ENCODE measurements around the gene FARS2. TPM values are rescaled to one million over a fixed set of nuclear protein-coding genes. Genes with fewer than 3 reads are reported as not detected.

The FARS2 gene
- polyA plus RNA-seq, 1 of the 3 experiments (the other 2 are of a cell fraction), result 12.5 TPM

DNA sequence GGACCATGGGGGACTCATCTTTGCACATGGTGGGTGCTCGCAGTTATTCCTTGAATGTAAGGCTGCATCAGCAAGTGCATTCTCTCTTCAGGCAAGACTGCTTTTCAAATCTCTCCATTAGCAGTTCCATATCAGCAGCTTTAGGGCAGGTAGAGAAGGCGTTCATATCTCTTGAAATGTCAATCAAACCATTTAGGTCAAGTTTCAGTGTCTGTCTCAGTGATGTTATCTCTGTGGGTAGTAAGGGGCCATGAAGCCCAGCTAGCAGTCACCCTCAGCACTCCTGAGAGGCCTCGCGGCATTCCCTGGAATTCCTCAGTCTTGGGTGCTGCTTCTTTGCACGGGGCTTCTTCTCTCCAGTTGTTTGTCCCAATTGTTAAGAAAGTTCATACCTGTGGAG is 24.2 kb downstream of the FARS2 start:
- TF ChIP-seq NRF1 (IDR thresholded peaks at IDR 0.05; ENCODE audit: low read depth, low read length), result no peak
- no peak for TF ChIP-seq SIN3A (IDR thresholded peaks at IDR 0.05; ENCODE audit: borderline replicate concordance, low read depth, low read length)
- TF ChIP-seq GABPA (IDR thresholded peaks at IDR 0.05; ENCODE audit: low read depth), result no peak
- no peak for TF ChIP-seq YY1 (IDR thresholded peaks at IDR 0.05; ENCODE audit: low read depth)
- no peak for TF ChIP-seq SMC3 (IDR thresholded peaks at IDR 0.05; ENCODE audit: low read depth, low read length)
- no peak for TF ChIP-seq TCF12 (IDR thresholded peaks at IDR 0.05)
- TF ChIP-seq TAF1 (IDR thresholded peaks at IDR 0.05; ENCODE audit: borderline replicate concordance, low read depth, low read length), result no peak
- no peak for TF ChIP-seq FOXM1 (IDR thresholded peaks at IDR 0.05; ENCODE audit: low read depth)
- TF ChIP-seq EP300 (IDR thresholded peaks at IDR 0.05; ENCODE audit: borderline replicate concordance in 1 of 2, low read depth in 1 of 2, low read length in 1 of 2), result no peak
- TF ChIP-seq, protein P1, sequence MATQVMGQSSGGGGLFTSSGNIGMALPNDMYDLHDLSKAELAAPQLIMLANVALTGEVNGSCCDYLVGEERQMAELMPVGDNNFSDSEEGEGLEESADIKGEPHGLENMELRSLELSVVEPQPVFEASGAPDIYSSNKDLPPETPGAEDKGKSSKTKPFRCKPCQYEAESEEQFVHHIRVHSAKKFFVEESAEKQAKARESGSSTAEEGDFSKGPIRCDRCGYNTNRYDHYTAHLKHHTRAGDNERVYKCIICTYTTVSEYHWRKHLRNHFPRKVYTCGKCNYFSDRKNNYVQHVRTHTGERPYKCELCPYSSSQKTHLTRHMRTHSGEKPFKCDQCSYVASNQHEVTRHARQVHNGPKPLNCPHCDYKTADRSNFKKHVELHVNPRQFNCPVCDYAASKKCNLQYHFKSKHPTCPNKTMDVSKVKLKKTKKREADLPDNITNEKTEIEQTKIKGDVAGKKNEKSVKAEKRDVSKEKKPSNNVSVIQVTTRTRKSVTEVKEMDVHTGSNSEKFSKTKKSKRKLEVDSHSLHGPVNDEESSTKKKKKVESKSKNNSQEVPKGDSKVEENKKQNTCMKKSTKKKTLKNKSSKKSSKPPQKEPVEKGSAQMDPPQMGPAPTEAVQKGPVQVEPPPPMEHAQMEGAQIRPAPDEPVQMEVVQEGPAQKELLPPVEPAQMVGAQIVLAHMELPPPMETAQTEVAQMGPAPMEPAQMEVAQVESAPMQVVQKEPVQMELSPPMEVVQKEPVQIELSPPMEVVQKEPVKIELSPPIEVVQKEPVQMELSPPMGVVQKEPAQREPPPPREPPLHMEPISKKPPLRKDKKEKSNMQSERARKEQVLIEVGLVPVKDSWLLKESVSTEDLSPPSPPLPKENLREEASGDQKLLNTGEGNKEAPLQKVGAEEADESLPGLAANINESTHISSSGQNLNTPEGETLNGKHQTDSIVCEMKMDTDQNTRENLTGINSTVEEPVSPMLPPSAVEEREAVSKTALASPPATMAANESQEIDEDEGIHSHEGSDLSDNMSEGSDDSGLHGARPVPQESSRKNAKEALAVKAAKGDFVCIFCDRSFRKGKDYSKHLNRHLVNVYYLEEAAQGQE (IDR thresholded peaks at IDR 0.05; ENCODE audit: low read depth, low read length), result no peak
- no peak for TF ChIP-seq RFX5 (IDR thresholded peaks at IDR 0.05; ENCODE audit: low read length)
- TF ChIP-seq EZH2phosphoT487 (IDR thresholded peaks at IDR 0.05; ENCODE audit: borderline replicate concordance, low read depth), result no peak
- TF ChIP-seq, protein P2, sequence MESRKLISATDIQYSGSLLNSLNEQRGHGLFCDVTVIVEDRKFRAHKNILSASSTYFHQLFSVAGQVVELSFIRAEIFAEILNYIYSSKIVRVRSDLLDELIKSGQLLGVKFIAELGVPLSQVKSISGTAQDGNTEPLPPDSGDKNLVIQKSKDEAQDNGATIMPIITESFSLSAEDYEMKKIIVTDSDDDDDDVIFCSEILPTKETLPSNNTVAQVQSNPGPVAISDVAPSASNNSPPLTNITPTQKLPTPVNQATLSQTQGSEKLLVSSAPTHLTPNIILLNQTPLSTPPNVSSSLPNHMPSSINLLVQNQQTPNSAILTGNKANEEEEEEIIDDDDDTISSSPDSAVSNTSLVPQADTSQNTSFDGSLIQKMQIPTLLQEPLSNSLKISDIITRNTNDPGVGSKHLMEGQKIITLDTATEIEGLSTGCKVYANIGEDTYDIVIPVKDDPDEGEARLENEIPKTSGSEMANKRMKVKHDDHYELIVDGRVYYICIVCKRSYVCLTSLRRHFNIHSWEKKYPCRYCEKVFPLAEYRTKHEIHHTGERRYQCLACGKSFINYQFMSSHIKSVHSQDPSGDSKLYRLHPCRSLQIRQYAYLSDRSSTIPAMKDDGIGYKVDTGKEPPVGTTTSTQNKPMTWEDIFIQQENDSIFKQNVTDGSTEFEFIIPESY (IDR thresholded peaks at IDR 0.05; ENCODE audit: borderline replicate concordance, low read depth), result no peak
- no peak for TF ChIP-seq TEAD4 (IDR thresholded peaks at IDR 0.05; ENCODE audit: borderline replicate concordance, insufficient read depth)
- no peak for TF ChIP-seq PBX3 (IDR thresholded peaks at IDR 0.05)
- no peak for TF ChIP-seq ELF1 (IDR thresholded peaks at IDR 0.05)
- TF ChIP-seq JUND (IDR thresholded peaks at IDR 0.05), result no peak
- TF ChIP-seq RXRA (IDR thresholded peaks at IDR 0.05; ENCODE audit: borderline replicate concordance, low read depth), result no peak
- Histone ChIP-seq H4K20me1 (ENCODE audit: insufficient read depth) (peaks cover 13% of the 10 kb centered on the region), H3K9me2 (no peaks in the 10 kb centered on the region), H3K27ac (ENCODE audit: low read depth in 2 of 2, low read length in 1 of 2) (no peak overlapping the region), H3K27me3 (ENCODE audit: insufficient read depth) (no peaks in the 10 kb centered on the region), H3F3A (replicated peaks; ENCODE audit: insufficient read depth) (no peaks in the 10 kb centered on the region), H3K4me3 (ENCODE audit: low read depth in 2 of 2, low read length in 1 of 2) (no peak overlapping the region), H3K79me2 (ENCODE audit: insufficient read depth) (peaks cover 11% of the 10 kb centered on the region), H3K9me3 (no peaks in the 10 kb centered on the region), H2AFZ (ENCODE audit: low read depth) (no peak overlapping the region), H3K4me1 (ENCODE audit: control insufficient read depth in 1 of 2, insufficient read depth in 2 of 2, low read depth in 1 of 2, low read length in 1 of 2) (peaks cover 0 to 3% of the 10 kb centered on the region in 2 experiments; a peak in 1 of 4 replicates), H3K4me2 (no peak overlapping the region), H3K36me3 (replicated peaks in 1 of 2; ENCODE audit: control insufficient read depth in 1 of 2, insufficient read depth in 2 of 2, low read length in 1 of 2) (no peaks in the 10 kb centered on the region), H3K9ac (no peak overlapping the region)
- WGBS (ENCODE audit: low lambda C conversion rate), result 95% methylated on average over 5 of the region's 5 CpGs
- DNase-seq, result no peak
- CTCF ChIA-PET, result no interaction called here
- POLR2A ChIA-PET, result no interaction called here
